Measurements from ENCODE around the gene FBH1.
A peak's percentile ranks its signal among the peaks of the same experiment; 100 is the strongest.

Gene FBH1

DNA sequence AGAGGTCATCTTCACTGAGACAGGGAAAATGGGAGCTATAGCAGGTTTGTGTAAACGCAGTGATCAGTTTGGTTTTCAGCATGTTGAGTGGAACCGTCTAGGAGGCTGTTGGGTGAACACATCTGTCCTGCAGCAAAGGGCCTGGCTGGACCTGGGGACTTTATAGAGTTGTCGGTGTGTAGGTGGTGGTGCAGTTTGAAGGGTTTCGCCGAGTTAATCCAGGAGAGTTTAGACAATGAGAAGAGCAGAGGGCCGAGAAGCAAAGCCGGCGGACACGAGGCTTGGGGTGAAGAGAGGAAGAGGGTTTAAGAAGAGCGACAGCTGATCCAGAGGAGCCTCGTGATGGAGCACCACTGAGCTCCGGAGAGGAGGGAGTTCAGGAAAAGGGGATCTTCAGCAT lies 48.2 kb downstream of the FBH1 start:
- H3K36me3 Mint-ChIP-seq (ENCODE audit: low read depth) = peaks cover 39% of the 10 kb centered on the region
- peak overlapping the region; percentile 60 for H3K27ac Mint-ChIP-seq
- H3K27me3 Mint-ChIP-seq (ENCODE audit: low read depth, poor library complexity) = peaks cover 2% of the 10 kb centered on the region
- H3K4me1 Mint-ChIP-seq = peaks cover 19% of the 10 kb centered on the region
- TF ChIP-seq, protein P1, sequence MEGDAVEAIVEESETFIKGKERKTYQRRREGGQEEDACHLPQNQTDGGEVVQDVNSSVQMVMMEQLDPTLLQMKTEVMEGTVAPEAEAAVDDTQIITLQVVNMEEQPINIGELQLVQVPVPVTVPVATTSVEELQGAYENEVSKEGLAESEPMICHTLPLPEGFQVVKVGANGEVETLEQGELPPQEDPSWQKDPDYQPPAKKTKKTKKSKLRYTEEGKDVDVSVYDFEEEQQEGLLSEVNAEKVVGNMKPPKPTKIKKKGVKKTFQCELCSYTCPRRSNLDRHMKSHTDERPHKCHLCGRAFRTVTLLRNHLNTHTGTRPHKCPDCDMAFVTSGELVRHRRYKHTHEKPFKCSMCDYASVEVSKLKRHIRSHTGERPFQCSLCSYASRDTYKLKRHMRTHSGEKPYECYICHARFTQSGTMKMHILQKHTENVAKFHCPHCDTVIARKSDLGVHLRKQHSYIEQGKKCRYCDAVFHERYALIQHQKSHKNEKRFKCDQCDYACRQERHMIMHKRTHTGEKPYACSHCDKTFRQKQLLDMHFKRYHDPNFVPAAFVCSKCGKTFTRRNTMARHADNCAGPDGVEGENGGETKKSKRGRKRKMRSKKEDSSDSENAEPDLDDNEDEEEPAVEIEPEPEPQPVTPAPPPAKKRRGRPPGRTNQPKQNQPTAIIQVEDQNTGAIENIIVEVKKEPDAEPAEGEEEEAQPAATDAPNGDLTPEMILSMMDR (IDR thresholded peaks at IDR 0.05) = no peak
- no peaks in the 10 kb centered on the region for H3K9me3 Mint-ChIP-seq
- DNase-seq = no peak
- H3K4me3 Mint-ChIP-seq = no peak overlapping the region

DNA sequence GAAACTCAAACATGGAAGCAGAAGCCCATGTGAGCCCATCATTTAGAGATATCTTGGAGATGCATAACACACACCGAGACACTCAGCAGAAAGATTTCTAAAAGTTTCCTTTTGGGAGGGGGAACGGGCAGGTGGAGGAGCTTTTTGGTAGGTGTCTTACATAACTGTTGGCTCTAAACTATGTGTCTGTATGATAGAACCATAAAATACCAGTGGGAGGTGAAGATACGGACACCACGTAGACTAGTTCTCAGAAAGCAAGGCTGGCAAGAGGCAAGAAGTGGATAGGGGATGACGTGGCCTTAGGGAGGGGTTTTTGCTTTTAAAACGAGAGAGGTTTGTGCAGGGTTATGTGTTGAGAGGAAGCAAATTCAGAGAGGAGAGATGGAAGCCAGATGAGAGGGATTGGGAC lies 50.8 kb downstream of the FBH1 start:
- Mint-ChIP-seq H3K27ac (no peak overlapping the region), H3K36me3 (ENCODE audit: low read depth) (peaks cover 25% of the 10 kb centered on the region), H3K4me3 (no peak overlapping the region), H3K9me3 (no peaks in the 10 kb centered on the region), H3K4me1 (peaks cover 40% of the 10 kb centered on the region), H3K27me3 (ENCODE audit: low read depth, poor library complexity) (peaks cover 10% of the 10 kb centered on the region)
- TF ChIP-seq, protein P1 (IDR thresholded peaks at IDR 0.05) = no peak
- DNase-seq = no peak

DNA sequence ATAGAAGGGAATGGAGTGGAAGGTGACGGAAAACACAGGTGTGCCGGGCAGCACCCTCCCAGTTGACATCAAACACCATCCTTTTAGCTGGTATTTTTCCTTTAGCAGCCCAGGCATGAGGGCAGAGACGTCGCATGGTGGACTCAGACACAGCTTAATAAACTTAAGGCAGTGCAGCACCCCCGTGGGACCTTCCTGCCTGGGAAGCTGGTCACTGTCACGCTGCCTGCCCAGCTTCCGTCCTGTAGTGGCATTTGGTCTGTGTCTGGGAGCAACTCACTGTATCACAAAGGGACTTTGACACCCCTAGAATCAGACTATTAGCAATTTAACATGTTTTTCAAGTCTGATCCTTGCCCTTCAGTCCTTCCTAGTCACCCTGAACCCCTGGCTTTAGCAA lies 51.5 kb downstream of the FBH1 start:
- Mint-ChIP-seq H3K27ac (no peak overlapping the region), H3K4me3 (no peak overlapping the region), H3K4me1 (peaks cover 44% of the 10 kb centered on the region), H3K27me3 (ENCODE audit: low read depth, poor library complexity) (peaks cover 14% of the 10 kb centered on the region), H3K36me3 (ENCODE audit: low read depth) (peaks cover 18% of the 10 kb centered on the region), H3K9me3 (no peaks in the 10 kb centered on the region)
- DNase-seq = peak; percentile 22
- TF ChIP-seq, protein P1 (IDR thresholded peaks at IDR 0.05) = no peak

DNA sequence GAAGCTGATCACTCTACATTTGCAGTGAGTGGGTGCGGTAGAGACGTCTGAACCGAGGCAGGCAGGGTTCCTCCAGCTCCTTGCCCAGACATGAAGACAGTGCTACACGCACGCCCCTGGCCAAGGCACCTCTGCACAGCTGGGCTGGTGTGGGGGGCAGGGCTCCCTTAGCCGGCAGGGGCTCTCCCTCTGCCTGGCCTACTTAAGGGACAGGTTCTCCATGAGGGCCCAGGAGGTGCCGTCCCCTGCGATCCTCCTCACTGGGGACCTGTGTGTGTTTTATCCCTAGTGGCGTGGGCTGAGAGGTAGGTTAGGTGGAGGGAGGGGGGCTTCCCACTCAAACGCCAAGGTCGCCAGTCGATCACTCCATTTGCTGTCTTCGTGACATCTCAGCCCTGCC lies 52.0 kb downstream of the FBH1 start:
- no peaks in the 10 kb centered on the region for H3K9me3 Mint-ChIP-seq
- TF ChIP-seq, protein P1 (IDR thresholded peaks at IDR 0.05) = no peak
- H3K27me3 Mint-ChIP-seq (ENCODE audit: low read depth, poor library complexity) = peaks cover 17% of the 10 kb centered on the region
- H3K4me3 Mint-ChIP-seq = no peak overlapping the region
- H3K4me1 Mint-ChIP-seq = peaks cover 44% of the 10 kb centered on the region
- DNase-seq = no peak
- H3K27ac Mint-ChIP-seq = no peak overlapping the region
- H3K36me3 Mint-ChIP-seq (ENCODE audit: low read depth) = peaks cover 16% of the 10 kb centered on the region

DNA sequence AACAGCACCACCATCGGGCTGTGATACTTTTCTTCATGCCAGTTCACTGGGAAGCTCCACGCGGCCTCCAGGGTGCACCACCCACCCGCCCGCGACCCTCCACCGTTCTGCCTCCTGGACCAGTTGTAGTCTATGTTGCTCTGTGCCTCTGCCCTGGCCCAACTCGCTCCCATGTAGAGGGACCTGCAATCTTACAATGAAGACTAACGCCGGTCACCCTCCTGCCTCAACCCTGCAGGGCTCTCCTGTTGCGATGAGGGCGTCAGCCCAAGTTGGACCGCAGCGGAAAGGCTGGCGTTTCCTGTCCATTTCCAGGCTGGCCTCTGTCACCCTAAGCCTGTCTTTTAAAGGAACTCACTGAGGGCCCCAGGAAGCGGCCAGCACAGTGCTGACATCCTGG lies 52.4 kb downstream of the FBH1 start:
- no peak for DNase-seq
- no peak overlapping the region for H3K27ac Mint-ChIP-seq
- H3K9me3 Mint-ChIP-seq = no peaks in the 10 kb centered on the region
- TF ChIP-seq, protein P1 (IDR thresholded peaks at IDR 0.05) = no peak
- H3K4me1 Mint-ChIP-seq = peaks cover 44% of the 10 kb centered on the region
- H3K36me3 Mint-ChIP-seq (ENCODE audit: low read depth) = peaks cover 16% of the 10 kb centered on the region
- no peak overlapping the region for H3K4me3 Mint-ChIP-seq
- H3K27me3 Mint-ChIP-seq (ENCODE audit: low read depth, poor library complexity) = peaks cover 22% of the 10 kb centered on the region

DNA sequence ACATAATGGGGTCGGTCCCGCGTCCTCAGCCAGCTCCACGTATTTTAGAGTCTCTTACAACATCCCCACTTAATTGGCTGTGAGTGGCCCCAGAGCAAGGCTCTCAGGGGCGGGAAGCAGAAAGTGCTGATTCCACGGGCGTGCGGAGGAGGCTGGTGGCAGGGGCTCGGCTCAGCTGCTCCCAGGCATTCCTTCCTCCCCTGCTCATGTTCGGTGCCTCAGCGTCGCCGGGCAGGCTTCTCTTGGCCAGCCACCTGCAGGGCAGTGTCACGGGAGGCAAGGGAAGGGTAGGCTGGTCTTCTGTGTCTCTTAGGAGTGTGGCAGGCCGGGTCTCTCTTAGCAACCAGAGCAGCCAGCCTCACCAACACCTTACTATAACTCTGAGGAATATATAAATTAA lies 53.5 kb downstream of the FBH1 start:
- Mint-ChIP-seq H3K4me3 (no peak overlapping the region), H3K27ac (no peak overlapping the region), H3K27me3 (ENCODE audit: low read depth, poor library complexity) (peaks cover 23% of the 10 kb centered on the region), H3K36me3 (ENCODE audit: low read depth) (peaks cover 5% of the 10 kb centered on the region), H3K9me3 (no peaks in the 10 kb centered on the region), H3K4me1 (peaks cover 44% of the 10 kb centered on the region)
- TF ChIP-seq, protein P1 (IDR thresholded peaks at IDR 0.05) = no peak
- DNase-seq = peak; percentile 18
